GM19043 (cell line): ENCODE results near the gene PPM1F.

Source experiments
- ATAC-seq: cut with Tn5 transposase; IDR thresholded peaks from one replicate; pipeline ENCODE4 v1.9.1; 2021; ENCODE audit warnings: low read depth; ENCODE audit not compliant: unreplicated experiment

Gene PPM1F

DNA sequence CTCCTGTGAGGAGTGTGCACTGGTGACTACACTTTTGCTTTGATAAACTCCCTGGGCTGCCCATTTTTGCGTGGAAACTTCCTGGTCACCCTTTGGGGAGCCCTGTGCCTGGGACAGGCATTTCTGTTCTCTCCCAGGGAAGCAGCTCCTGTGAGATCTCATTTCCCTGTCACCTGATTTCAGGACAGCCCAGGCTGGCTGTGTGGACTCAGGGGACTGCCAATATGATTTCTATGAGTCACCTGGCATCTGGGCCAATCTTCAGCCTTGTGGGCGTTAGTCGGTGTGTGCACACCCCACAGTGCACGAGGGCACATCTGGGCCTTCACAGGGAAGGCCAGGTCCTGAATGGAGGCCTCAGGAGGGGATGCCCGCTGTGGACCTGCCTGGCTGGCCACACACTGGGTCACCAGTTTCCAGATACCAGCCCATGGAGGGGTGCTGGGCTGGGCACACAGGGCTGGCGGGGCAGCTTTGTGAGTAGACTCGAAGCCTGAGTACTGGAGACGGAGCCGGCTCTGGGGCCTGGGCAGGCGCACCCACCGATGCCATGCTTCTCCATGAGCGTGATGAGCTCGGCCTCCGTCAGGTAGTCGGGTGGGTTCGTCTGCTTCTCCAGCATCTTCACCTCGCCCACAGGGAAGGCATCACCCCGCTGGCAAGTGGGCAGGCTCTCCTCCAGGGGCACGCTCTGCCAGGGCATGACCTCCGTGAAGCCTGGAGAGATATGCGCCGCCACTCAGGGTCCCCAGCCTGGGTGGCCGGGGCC lies 9.4 kb upstream of the PPM1F start:
- ATAC-seq: no peak

GRCh38 chr22:21961127-21961867 lies 8.6 kb upstream of the PPM1F start:
- ATAC-seq: no peak

- ATAC-seq: no peak
These were observed 7.8 kb upstream of the PPM1F start for GRCh38 chr22:21960200-21961126.

DNA sequence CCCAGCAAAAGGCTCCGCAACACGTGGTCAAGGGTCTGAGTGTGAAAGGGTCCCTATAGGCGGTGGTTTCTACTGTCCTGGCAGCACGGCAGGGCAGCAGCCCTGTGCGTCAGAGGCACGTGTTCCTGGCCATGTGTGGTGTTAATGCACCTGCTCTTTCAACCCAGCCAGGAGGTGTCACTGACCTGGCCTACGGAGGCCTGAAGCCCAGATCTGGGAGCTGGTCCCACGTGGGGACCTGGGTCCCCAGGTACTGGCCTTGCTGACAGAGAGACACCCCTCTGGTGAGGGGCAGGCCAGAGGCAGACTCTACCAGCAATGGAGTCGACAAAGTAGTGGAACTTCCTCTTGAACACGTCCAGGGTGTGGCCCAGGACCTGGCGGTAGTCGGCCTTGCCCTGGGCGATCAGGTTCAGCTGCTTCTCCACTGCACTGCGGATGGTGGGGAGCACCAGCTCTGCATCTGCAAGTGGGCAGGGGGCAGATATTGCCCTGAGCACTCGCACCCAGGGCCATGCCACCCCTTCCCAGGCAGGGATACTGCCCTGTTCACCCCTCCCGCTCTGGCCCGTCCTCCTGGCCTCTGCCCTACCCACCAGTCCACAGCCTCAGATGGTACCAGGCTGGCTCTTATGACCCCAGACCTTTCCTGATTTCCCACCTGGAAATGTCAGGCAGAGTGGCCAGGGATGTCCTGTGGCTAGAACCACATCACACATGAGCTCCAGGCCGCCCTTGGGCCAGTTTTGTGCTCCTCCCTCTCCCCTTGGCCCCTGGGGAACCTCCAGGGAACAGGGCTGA lies 6.8 kb upstream of the PPM1F start:
- no peak for ATAC-seq

DNA sequence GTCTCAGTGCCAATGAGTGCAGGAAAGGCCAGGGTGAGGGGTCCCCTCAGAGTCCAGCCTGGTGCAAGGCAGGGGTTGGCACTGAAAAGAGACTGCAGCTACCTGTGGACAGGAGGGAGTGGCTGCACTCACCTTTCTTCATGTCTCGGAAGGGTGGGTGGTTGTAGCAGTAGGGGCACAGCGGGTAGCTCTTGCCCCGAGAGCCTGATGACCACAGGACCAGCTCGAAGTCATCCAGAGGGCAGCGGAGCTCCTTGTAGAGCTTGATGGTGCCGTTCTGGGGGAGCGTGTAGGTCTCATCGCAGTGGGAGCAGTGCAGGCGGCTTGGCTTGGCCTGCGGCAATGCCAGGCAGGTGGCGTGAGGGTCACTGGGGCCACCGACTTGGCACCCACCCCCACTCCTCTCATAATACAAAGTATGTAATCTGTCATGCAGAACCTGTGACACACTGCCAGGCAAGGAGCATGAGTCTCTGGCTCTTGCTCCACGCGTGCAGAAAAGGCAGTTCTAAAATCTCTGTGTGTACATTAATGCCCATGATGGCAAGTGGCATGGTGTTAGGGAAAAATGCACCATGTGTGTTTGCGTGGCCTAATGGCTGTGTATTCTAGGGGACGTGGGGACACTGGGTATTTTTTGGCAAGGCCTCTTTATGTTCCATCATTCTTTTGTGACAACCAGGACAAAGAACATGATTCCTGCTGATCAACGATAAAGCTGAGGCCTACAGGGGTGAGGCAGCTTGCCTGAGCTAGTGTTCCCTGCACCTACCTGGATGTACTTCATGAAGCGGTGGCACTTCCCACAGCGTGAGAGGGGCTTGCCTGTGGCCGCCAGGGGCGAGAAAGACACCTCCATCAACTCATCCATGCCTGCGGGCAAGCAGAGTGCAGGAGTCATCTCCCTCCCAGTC lies 6.0 kb upstream of the PPM1F start:
- ATAC-seq: no peak

GRCh38 chr22:21951931-21952465 lies 650 bp downstream of the PPM1F start:
- no peak for ATAC-seq

DNA sequence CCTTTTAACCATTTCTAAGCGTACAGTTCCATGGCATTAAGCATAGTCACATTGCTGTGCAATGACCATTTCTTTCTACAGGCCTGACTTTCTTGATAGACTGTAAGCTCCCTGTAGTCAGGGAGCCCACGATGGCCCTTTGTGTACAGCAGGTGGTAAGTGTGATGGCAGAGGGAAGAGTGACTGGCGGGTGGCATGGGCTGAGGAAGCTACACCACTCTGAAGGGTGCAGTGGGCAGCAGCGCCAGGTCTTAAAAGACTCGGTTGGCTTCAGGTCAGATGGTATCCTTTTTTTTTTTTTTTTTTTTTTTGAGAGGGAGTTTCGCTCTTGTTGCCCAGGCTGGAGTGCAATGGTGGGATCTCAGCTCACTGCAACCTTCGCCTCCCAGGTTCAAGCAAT lies 1.6 kb downstream of the PPM1F start:
- no peak for ATAC-seq

- no peak for ATAC-seq
These were observed 2.7 kb downstream of the PPM1F start for GRCh38 chr22:21949948-21950347.

DNA sequence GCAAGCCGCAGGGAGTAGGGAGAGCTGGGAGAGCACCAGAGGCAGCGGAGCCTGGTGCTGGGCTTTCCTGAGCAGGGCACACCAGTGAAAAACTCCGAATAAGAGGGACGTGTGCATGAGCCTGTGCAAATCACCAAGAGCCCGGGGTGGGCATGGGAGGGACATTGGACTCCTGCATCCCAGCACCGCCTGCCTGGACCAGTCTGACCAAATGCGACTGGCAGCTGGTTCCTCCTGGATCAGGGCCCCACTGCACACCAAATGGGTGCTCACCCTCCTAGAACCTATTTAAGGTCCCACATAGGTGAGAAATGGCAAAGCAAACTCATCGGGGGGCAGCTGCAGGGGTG lies 3.1 kb downstream of the PPM1F start:
- no peak for ATAC-seq

DNA sequence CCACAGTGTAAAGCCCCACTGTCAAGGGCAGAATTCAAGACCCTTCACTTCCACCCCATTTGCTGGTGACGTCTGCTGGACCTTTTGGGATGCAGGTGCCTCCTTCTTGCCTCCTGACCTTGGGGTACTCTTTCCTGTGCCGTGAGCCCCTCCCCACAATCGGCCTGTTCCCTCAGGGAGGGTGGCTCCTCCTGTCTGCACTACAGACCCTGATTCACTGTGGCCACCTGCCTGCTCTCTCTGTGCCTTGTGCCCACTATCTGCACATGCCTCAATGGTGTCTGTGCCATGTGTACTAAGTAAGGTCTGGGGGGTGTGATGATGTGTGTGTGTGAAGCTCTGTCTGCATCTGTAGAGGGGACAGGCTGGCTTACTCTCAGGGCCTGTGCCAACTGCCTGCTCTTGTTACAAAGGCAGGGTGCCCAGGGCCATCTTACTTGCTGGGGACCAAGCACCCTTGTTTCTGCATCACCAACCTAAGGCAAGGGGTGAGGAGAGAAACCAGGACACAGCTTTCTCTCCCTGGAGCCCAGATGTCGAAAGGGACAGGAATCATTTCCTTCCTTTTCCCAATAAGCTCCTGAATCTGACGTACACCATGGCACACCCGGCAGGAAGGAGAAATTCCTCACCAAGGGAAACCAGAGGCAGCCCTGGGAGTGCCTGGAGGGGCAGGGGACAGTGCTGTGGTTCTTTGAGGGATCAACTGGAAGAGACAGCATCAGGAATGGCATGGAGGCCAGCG lies 3.7 kb downstream of the PPM1F start:
- ATAC-seq: no peak

DNA sequence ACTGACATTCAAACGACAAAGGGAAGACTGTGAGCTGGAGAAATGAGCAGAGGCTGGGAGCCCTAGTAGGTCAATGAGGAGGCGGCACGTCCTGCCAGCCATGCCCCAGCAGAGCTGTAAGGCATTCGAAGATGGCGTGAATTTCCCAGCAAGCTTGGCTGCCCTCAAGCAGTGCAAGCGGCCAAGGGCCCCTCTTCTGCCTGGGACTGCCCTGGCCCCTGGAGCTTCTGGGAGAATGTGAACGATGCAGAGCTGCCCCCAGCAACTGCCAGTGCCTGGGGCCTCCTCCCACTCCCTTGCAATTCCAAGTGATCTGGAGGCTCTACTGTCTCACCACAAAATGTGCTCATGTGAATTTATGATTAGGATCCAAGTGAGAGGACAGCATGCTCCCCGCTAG lies 4.3 kb downstream of the PPM1F start:
- no peak for ATAC-seq

DNA sequence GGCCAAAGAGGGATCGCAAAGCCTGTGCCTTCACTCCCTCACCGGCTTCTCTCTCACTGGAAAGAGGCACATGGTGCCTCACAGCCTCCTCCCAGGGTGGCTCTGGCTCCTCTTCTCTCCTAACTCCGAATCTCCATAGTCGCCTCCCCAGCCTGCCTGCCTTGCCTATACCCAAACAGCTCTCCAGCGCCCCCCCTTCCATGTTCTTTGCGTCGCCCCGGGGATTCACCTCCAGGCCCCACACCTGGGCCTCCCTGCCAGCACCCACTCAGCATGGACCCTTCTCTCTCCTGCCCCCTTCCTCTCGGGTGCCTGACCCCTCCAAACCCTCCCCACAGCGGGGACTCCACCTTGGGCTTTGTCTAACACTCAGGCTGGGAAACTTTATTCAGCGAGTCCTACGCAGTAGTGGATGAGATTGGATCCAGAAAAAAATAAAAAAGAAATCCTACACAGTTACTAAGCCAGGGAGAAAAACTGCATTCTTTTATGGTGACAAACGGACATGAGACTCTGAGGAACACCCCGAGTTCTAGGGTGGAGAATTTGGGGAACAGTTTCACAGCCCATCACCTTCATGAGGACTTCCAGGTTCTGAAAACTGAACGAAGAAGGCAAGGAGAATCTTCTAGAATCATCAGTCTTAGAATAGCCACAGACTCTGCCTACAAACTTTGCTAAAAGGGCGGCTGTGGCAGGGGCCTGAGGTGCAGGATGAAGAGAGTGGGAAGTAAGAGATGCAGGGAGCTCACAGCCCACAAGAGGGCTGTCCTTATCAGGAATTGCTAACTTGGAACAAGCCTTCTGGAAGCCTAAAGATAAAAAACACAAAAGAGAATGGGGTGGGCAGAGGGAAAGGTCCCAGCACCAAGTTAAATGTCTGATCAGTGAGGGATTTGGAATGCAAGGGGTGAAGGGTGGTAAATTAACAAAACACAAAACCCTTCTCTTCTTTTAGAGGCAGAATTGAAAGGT lies 5.3 kb downstream of the PPM1F start:
- ATAC-seq: no peak

- no peak for ATAC-seq
These were observed 6.3 kb downstream of the PPM1F start for GRCh38 chr22:21946262-21946925.

- no peak for ATAC-seq
These were observed 7.0 kb downstream of the PPM1F start for GRCh38 chr22:21945453-21946261.

DNA sequence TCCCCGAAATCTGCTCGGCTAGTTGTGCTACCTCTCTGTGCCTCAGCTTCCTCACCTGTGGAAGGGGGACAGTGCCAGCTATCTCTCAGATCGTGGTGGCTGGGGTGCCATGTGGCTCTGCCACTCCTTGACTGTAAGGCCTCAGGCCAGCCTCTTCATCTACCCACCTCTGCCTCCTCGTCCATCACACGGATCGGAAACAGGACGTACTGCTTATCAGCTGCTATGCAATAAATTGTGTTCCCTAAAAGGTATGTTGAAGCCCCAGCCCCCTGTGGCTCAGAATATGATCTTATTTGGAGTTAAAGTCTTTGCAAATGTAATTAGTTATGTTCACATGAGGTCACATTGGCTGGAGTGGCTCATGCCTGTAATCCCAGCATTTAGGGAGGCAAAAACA lies 7.8 kb downstream of the PPM1F start:
- ATAC-seq: no peak
